ENCODE data around the gene SDK2.
"Not testable (repeated sequence)": the region's sequence is repeated elsewhere in the genome, so short reads cannot be mapped to it uniquely, and the experiment has no call there.

Gene SDK2

GRCh38 chr17:73466704-73467433 is 177.4 kb downstream of the SDK2 start:
- peaks cover 13% of the 10 kb centered on the region for H3K27me3 Mint-ChIP-seq

GRCh38 chr17:73465953-73466230 is 178.4 kb downstream of the SDK2 start:
- Mint-ChIP-seq H3K27ac (no peak overlapping the region), H3K4me1 (no peaks in the 10 kb centered on the region), H3K9me3 (no peaks in the 10 kb centered on the region), H3K36me3 (no peaks in the 10 kb centered on the region), H3K27me3 (peaks cover 13% of the 10 kb centered on the region), H3K4me3 (no peak overlapping the region)
- CTCF ChIA-PET: no interaction called here
- DNase-seq: no peak

More at GRCh38 chr17:73466704-73467433, 177.4 kb downstream of the SDK2 start:
- Mint-ChIP-seq H3K4me3 (no peak overlapping the region), H3K36me3 (no peaks in the 10 kb centered on the region), H3K27ac (no peak overlapping the region), H3K4me1 (no peaks in the 10 kb centered on the region), H3K9me3 (no peaks in the 10 kb centered on the region)
- no peak for DNase-seq
- CTCF ChIA-PET: no interaction called here

- H3K9me3 Mint-ChIP-seq: no peaks in the 10 kb centered on the region
- no peak overlapping the region for H3K27ac Mint-ChIP-seq
- no peaks in the 10 kb centered on the region for H3K4me1 Mint-ChIP-seq
- CTCF ChIA-PET: no interaction called here
- no peak overlapping the region for H3K4me3 Mint-ChIP-seq
- H3K27me3 Mint-ChIP-seq: peaks cover 13% of the 10 kb centered on the region
- no peak for DNase-seq
- no peaks in the 10 kb centered on the region for H3K36me3 Mint-ChIP-seq
These were observed 178.9 kb downstream of the SDK2 start for GRCh38 chr17:73465130-73465952.

- Mint-ChIP-seq H3K27me3 (peaks cover 11% of the 10 kb centered on the region), H3K9me3 (no peaks in the 10 kb centered on the region), H3K27ac (no peak overlapping the region), H3K4me1 (no peaks in the 10 kb centered on the region), H3K36me3 (no peaks in the 10 kb centered on the region), H3K4me3 (no peak overlapping the region)
- CTCF ChIA-PET: no interaction called here
- no peak for DNase-seq
These were observed 179.8 kb downstream of the SDK2 start for GRCh38 chr17:73464447-73464846.

GRCh38 chr17:73463821-73464220 is 180.4 kb downstream of the SDK2 start:
- H3K9me3 Mint-ChIP-seq: no peaks in the 10 kb centered on the region
- peaks cover 9% of the 10 kb centered on the region for H3K27me3 Mint-ChIP-seq
- CTCF ChIA-PET: no interaction called here
- no peaks in the 10 kb centered on the region for H3K36me3 Mint-ChIP-seq
- no peak for DNase-seq
- no peak overlapping the region for H3K4me3 Mint-ChIP-seq
- no peak overlapping the region for H3K27ac Mint-ChIP-seq
- no peaks in the 10 kb centered on the region for H3K4me1 Mint-ChIP-seq

GRCh38 chr17:73462823-73463222 is 181.4 kb downstream of the SDK2 start:
- Mint-ChIP-seq H3K36me3 (no peaks in the 10 kb centered on the region), H3K27me3 (peaks cover 8% of the 10 kb centered on the region), H3K4me3 (no peak overlapping the region), H3K4me1 (no peaks in the 10 kb centered on the region), H3K9me3 (no peaks in the 10 kb centered on the region), H3K27ac (no peak overlapping the region)
- DNase-seq: no peak
- CTCF ChIA-PET: no interaction called here

DNA sequence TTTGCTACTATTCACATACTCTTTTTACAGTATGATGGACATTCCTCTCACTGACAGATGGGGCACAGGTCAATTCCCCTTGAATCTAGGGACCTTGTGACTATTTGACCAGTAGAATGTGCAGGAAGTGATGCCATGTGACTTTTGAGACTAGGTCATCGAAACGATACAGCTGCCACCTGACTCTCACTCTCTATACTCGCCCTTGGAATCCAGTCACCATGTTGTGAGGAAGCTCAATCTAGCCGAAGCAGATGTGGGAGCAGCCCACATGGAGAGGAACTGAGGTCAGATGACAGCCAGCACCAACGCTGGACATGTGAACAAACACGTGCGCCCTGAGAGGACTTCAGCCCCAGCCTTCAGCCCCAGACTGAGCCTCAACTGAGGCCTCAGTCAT is 184.3 kb downstream of the SDK2 start:
- no peaks in the 10 kb centered on the region for H3K9me3 Mint-ChIP-seq
- CTCF ChIA-PET: no interaction called here
- no peaks in the 10 kb centered on the region for H3K27me3 Mint-ChIP-seq
- no peak overlapping the region for H3K27ac Mint-ChIP-seq
- no peak overlapping the region for H3K4me3 Mint-ChIP-seq
- no peaks in the 10 kb centered on the region for H3K36me3 Mint-ChIP-seq
- DNase-seq: no peak
- no peaks in the 10 kb centered on the region for H3K4me1 Mint-ChIP-seq

DNA sequence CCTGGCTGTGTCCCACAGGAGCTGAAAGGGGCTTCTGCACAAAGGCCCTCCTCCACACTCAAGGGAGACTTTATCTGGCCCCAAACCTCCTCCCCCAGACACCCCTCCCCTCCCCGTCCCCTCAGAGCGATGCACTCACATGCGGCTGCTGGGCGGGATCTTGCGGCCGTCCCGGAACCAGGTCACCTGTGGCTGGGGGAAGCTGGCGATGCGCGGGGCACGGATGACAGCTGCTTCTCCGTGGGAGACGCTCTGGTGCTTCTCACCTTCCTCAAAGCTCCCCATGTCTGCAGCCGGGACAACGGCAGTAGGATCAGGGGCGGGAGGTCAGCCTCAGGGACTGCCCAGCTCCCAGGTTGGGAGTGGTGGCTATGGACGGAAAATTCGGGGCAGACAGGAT is 188.5 kb downstream of the SDK2 start:
- CTCF ChIA-PET: no interaction called here
- H3K36me3 Mint-ChIP-seq: peaks cover 1% of the 10 kb centered on the region
- peaks cover 6% of the 10 kb centered on the region for H3K9me3 Mint-ChIP-seq
- DNase-seq: no peak
- no peaks in the 10 kb centered on the region for H3K4me1 Mint-ChIP-seq
- no peak overlapping the region for H3K4me3 Mint-ChIP-seq
- peaks cover 4% of the 10 kb centered on the region for H3K27me3 Mint-ChIP-seq
- no peak overlapping the region for H3K27ac Mint-ChIP-seq

- no peak for DNase-seq
- Mint-ChIP-seq H3K27me3 (peaks cover 4% of the 10 kb centered on the region), H3K36me3 (peaks cover 1% of the 10 kb centered on the region), H3K27ac (no peak overlapping the region), H3K9me3 (peaks cover 6% of the 10 kb centered on the region), H3K4me1 (no peaks in the 10 kb centered on the region), H3K4me3 (no peak overlapping the region)
- CTCF ChIA-PET: no interaction called here
These were observed 189.1 kb downstream of the SDK2 start for GRCh38 chr17:73455050-73455687.

GRCh38 chr17:73453494-73453893 is 190.8 kb downstream of the SDK2 start:
- H3K4me3 Mint-ChIP-seq, H3K9me3 Mint-ChIP-seq, H3K36me3 Mint-ChIP-seq, CTCF ChIA-PET, DNase-seq, H3K4me1 Mint-ChIP-seq, H3K27me3 Mint-ChIP-seq: not testable (repeated sequence)
- peak overlapping the region; percentile 24 for H3K27ac Mint-ChIP-seq

GRCh38 chr17:73453090-73453489 is 191.2 kb downstream of the SDK2 start:
- CTCF ChIA-PET: no interaction called here
- peaks cover 4% of the 10 kb centered on the region for H3K27me3 Mint-ChIP-seq
- no peaks in the 10 kb centered on the region for H3K4me1 Mint-ChIP-seq
- H3K36me3 Mint-ChIP-seq: peaks cover 1% of the 10 kb centered on the region
- peak overlapping the region; percentile 24 for H3K27ac Mint-ChIP-seq
- H3K4me3 Mint-ChIP-seq: no peak overlapping the region
- no peak for DNase-seq
- H3K9me3 Mint-ChIP-seq: peaks cover 6% of the 10 kb centered on the region

DNA sequence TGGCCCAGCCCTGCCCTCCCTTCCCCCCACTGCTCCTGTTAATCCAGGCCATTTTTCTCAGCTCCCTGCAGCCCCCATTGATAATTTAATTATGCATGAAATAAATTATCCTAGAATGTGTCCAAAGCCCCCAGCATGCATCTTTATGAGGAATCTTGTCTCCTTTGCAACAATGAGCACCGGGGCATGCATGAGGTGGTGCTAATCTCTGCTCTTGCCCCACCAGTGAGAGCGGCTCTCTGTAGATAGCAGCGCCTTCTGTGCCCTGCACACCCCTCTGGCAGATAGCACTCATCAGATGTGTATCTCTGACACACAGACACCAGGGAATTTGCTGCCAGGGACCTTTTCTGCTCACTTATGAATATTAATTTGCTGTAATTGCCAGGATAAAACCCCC is 192.2 kb downstream of the SDK2 start:
- Mint-ChIP-seq H3K9me3 (peaks cover 6% of the 10 kb centered on the region), H3K27ac (no peak overlapping the region), H3K36me3 (peaks cover 1% of the 10 kb centered on the region), H3K4me1 (no peaks in the 10 kb centered on the region), H3K4me3 (no peak overlapping the region), H3K27me3 (peaks cover 4% of the 10 kb centered on the region)
- CTCF ChIA-PET: no interaction called here
- DNase-seq: no peak

GRCh38 chr17:73447319-73447718 is 196.9 kb downstream of the SDK2 start:
- Mint-ChIP-seq H3K36me3 (no peaks in the 10 kb centered on the region), H3K4me3 (no peak overlapping the region), H3K9me3 (peaks cover 2% of the 10 kb centered on the region), H3K4me1 (no peaks in the 10 kb centered on the region), H3K27me3 (peaks cover 2% of the 10 kb centered on the region), H3K27ac (no peak overlapping the region)
- CTCF ChIA-PET: interaction anchor here (1.0 kb wide), 1 partner anchor 1049 kb away, joined by 3 read pairs; no protein-coding TSS in a partner anchor
- DNase-seq: no peak

GRCh38 chr17:73446617-73447016 is 197.6 kb downstream of the SDK2 start:
- no peaks in the 10 kb centered on the region for H3K36me3 Mint-ChIP-seq
- CTCF ChIA-PET: interaction anchor here (1.0 kb wide), 1 partner anchor 1050 kb away, joined by 3 read pairs; no protein-coding TSS in a partner anchor
- no peak overlapping the region for H3K4me3 Mint-ChIP-seq
- no peaks in the 10 kb centered on the region for H3K9me3 Mint-ChIP-seq
- H3K4me1 Mint-ChIP-seq: no peaks in the 10 kb centered on the region
- H3K27ac Mint-ChIP-seq: no peak overlapping the region
- no peak for DNase-seq
- H3K27me3 Mint-ChIP-seq: no peaks in the 10 kb centered on the region

DNA sequence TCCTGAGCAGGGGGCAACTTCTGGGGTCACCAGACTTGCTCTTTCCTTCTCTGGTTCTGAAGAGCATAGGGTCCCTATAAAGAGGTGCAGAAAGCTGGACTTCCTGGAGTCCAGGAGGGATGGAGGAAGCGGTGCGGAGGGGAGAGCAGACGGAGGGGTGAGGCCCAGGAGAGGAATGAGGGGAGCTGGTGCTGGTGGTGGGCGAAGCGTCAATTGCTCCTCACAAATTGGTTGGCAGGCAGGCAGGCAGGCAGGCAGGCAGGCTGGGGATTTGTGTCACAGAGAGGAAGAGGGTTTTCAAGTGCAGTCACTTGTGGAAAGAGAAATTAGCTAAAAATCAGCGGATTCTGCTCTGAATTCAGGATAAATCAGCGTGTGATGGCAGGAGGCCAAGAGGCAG is 198.8 kb downstream of the SDK2 start:
- H3K4me1 Mint-ChIP-seq: no peaks in the 10 kb centered on the region

More for the DNA sequence above, 198.8 kb downstream of the SDK2 start:
- Mint-ChIP-seq H3K27ac (no peak overlapping the region), H3K9me3 (no peaks in the 10 kb centered on the region), H3K36me3 (no peaks in the 10 kb centered on the region), H3K27me3 (no peaks in the 10 kb centered on the region), H3K4me3 (no peak overlapping the region)
- no peak for DNase-seq
- CTCF ChIA-PET: no interaction called here

Data from activated naive CD4-positive, alpha-beta T cell treated with anti-CD3 and anti-CD28 coated beads, Interleukin-2, amount 10 ng/mL, durations not matched to agents 7 days and 5 days (primary cell).